GM15510 (cell line): Measurements from ENCODE around the gene CECR2.

Experiments
- POLR2A ChIP-seq: IDR thresholded peaks from 3 replicates; pipeline ENCODE4 v1.6.1; 2011; ENCODE audit warnings: borderline replicate concordance; ENCODE audit not compliant: insufficient read length; ENCODE audit errors: extremely low read depth

CECR2 gene

DNA sequence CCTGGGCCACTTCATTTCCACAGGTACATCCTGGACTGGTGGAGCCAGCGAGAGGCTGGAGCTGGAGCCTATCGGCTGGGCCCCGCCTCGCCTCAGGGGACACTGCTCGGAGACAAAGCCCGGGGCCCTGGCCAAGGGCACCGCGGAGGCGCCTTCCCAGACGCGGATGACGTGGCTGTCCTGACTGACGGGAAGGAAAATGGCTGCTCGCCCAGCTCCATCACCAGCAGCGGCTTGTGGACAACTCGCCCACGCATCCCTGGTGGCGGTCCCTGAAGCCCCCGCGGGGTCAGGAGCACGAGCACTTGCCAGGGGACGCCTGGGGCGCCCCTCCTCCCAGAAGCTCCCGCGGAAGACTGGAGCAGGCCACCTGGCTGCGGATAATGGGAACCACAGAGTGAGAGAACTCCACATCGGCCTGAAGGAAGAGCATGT is 49.6 kb downstream of the CECR2 start:
- no peak for TF ChIP-seq POLR2A

DNA sequence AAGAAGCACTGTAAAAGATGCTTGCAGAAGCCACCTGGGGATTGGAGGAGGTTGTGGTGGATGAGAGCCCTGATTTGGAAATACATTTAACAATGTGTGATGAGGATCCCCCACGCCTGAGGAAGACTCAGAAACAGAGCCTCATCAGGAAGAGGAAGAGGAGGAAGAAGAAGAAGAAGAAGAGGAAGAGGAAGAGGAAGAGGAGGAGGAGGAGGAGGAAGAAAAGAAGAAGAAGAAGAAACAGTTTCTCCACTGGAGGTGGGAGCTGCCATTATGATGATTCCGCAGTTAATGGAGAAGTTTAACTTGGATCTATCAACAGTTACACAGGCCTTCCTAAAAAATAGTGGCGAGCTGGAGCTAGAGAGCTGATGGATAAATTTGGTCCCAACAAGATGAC is 50.1 kb downstream of the CECR2 start:
- TF ChIP-seq POLR2A, result no peak

DNA sequence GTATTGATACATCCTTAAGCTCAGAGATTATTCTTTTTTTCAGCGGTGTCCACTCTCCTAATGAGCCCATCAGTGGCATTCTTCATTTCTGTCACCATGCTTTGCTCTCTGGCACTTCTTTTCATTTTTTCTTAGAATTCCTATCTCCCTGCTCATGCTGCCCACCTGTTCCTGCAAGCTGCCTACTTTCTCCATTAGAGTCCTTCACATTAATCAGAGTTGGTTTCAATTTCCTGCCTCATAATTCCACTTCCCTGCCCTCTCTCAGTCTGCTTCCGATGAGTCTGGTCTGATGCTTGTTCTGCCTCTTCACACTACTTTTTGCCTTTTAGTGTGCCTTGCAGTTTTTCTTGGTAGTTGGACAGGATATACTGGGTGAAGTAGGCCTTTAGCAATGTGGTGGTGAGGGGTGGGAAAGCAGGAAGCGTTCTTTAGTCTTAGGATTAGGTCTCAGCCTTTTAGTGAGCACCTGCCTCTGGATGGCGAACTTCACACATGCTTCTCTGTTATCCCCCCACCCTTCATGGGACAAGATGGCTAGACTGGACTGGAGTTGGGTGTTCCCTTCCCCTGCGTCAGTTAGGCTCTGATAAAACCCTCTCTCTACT is 53.6 kb downstream of the CECR2 start:
- no peak for TF ChIP-seq POLR2A

DNA sequence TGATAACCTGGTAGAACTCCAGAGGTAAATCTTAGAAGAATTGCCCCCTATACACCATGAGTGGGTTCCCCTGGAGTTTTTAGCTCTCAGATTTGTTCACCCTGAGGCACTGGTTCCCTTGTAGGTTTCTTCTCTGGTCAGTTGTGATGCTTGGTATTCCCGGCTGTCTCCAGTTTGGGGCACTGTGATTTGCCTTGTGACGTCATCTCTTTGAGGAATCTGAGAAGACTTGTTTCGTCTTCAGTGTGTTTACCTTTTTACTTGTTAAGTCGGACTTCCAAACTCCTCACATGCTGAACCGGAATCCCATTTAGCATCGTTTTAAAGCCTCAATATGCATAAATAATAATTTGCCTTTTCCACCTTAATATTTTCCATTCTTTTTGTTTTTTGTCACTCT is 54.4 kb downstream of the CECR2 start:
- no peak for TF ChIP-seq POLR2A

DNA sequence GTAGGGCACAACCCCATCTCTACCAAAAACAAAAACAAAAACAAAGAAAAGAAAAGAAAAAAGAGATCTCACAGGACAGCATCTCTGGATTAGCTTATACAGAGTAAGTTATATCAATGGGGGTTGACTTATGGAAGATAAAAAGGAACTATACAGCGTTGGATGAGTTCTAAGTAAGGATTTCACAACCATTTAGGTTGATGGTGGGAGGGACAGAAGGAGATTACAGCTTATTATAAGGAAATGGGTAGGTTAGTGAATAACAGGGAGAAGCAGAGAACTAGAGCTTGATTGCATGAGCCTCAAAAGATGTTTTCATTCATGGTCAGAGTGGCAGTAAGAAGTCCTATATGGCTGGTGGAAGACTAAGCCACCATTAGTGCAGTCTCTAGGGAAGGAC is 60.3 kb downstream of the CECR2 start:
- TF ChIP-seq POLR2A, result no peak

DNA sequence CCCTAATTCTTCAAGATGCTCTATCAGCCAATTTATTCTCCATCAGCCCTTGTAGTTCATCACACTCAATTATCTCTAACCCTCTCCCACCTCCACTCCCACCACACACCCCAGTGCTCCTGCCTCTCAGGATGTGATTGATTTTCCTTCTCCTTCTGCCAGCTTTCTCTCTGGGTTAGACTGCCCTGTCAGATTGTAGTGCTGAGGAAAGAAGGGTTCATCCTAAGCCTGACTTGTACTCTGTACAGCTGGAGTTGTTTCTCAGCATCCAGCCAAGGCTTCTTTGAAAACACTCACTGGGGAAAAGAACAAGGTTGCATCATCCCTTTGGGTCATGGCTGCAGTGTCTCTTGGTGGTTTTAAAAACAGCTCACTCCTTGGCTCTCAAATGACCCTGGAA is 61.2 kb downstream of the CECR2 start:
- no peak for TF ChIP-seq POLR2A

DNA sequence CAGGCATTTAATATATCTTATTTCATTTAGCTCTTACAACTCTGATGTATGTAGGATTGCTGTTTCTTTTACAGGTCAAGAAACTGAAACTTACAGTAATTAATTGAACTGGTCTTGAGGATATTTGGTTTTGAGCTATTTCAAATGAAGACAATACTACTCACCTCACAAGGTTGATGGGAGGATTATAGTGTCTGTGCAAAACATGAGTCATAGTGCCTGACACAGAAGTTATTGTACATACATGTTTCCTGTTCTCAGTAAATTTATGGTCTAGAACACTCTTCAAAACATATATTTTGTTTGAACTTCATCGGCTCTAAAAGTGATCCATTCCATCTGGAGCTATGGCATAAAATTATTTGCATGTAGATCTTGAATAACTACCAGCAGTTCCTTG is 61.9 kb downstream of the CECR2 start:
- no peak for TF ChIP-seq POLR2A

DNA sequence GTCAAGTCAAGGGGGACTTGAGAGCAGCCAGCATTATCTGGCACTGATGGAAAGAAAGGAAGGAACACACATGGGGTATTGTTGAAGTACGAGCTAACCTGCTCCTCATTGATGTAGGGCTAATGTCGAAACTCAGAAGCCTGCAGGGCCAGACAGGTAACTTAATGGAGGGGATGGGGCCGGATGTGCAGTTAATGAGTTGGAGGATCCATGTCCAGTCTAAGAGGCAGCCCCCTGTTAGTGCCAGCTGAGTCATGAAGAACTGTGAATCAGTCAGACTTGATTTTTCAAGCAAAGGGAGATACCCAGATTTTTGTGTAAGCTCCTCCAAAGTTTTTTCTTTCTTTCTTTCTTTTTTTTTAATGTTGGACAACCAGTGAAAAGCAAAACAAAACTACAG is 65.6 kb downstream of the CECR2 start:
- TF ChIP-seq POLR2A, result no peak

DNA sequence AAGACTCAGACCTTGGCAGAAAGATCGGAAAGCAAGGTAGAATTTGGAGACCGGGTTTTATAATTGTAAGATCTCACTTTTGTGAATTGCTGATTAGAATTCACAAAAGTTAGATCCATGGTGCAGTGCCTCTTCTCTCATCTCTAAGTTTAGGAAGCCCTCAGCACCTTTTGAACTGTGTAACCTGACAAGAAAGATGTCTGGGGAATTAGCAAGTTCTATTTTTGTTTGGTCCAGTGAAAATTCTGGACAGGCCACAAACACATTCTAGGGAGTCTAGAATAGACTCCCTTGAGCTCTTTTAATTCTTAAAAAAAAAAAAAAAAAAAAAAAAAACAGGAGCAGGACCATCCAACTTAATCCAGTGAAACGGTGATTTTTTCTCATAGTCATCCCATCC is 66.1 kb downstream of the CECR2 start:
- TF ChIP-seq POLR2A, result no peak

DNA sequence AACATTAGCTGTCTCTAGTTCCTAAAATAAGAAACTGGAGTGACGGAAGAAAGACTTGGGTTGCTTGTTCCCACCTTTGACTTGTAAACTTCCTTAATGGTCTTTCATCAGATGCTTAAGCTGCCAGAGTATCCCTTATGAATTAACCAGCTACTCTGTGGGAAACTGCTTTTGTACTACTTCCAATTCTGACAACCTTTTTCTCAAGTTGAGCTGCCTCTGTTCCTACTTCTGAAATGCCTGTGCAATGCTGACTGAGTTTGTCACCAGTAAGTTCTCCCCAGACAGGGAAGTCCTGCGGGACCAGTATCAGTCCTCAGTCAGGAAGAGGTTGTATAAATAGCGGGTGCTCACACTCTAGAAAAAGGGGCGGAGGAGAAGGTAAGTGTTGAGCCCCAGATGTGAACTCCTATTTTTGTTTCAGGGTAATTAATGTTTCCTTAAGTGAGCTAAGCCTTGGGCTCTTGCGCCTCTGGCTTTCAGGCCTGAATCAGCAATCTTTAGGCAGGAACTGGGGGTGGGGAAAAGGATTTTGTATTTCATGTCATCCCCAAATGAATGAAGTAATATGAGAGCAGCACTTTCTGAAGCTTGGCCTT is 67.2 kb downstream of the CECR2 start:
- no peak for TF ChIP-seq POLR2A

DNA sequence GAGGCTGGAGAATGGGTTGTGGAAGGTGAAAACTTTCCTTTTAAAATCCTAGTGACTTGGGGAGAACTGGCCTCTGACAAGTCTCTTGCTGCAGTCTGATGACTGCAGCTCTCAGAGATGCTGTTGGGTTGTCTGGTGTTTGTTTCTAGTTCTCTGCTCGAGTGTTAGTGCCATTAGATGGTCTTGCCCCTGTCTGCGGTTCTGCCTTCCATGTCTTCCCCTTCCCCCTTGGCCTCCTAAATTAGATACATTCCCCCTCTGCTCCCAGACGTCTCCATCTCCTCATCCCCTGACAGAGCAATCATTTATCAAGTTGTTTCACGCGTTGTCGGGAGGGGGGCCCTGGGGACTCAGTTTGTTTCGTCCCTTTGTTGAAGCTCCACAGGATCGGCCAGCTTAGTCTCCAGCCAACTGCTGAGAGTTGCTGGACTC is 67.7 kb downstream of the CECR2 start:
- no peak for TF ChIP-seq POLR2A

DNA sequence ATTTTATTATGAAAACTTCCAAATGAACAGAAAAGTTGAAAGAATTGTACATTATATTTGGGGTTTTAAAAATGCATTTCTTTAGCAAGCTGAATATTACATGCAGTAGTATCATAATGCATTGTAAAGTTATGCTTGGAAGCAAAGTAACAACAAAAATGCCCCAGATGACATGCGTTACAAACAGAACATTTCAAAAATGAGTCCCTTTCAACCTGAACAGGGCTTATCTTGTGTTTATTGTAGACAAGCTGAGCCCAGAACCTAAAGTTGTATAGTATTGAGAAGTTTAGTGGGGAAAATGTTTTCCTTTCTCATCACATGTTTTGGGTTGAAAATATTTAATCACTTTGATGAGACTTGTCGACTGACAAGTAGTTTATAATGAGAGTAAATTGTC is 68.8 kb downstream of the CECR2 start:
- TF ChIP-seq POLR2A, result no peak

DNA sequence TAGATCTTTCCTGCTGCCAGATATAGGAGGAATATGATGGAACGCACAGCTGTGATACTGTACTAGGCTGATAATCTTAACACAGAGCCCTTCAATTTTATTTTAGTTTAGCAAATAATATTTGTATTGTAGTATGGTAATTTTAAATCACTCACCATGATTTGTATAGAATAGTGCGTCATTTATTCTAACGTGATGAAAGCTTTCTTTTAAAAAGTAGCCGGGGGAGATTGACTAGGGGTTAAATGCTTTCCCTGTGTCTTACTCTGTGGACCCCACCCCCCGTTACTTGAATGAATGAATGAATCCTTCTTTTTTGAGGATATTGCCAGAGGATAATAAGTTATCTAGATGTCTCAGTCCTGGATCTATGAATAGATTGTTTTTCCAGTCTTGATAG is 72.1 kb downstream of the CECR2 start:
- no peak for TF ChIP-seq POLR2A

DNA sequence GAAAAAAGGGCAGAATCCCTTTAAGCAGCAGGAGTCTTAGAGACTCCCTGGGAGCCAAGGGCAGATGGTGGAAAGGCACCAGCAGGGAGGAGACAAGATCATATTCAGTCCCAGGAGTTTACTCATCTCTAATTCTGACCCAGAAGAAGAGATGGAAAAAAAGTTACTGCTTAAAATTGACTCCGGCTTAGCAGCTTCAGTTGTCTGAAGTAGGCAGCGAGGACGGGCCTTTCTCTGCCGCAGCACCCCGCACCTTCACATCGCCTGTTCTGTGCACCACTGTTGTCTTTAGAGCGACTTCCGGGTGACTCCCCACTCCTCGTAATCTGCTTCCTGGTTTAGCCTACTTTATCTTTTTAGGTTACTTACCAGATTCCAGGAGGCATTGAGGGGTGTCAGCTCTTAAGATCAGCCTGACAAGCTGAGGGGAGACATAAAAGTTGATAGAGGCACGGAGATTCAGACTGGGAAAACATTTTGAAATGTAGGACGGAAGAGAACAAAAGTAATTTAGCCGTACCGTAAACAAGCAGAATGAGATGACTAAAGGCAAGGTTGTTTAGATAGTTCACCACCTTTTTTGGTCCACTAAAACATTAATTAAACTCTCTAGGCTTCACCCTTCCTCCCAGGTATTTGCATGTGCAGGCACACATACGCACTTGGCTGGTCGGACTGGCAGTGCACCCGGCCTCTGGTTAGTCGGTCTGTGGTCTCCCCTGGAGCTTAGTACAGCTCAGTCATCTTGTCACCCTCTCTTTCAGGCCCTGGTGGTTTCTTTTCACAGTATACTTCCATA is 74.3 kb downstream of the CECR2 start:
- no peak for TF ChIP-seq POLR2A

DNA sequence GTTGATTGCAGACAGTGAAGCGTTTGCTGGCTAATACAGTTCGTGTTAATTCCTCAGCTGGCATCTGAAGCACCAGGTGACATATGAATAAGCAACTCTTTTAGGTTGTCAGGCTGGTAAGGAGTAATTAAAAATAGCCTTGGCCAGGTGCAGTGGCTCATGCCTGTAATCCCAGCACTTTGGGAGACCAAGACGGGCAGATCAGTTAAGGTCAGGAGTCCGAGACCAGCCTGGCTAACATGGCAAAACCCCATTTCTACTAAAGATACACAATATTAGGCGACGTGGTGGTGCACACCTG is 74.9 kb downstream of the CECR2 start:
- TF ChIP-seq POLR2A, result no peak

DNA sequence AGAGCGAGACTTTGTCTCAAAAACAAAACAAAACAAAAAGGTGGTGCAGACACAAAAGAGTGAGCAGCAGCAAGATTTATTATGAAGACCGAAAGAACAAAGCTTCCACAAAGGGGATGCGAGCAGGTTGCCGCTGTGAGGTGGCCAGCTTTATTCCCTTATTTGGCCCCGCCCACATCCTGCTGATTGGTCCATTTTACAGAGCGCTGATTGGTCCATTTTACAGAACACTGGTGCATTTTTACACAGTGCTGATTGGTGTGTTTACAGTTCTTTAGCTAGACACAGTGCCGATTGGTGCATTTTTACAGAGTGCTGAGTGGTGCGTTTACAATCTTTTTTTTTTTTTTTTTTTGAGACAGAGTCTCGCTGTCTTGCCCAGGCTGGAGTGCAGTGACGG is 77.4 kb downstream of the CECR2 start:
- no peak for TF ChIP-seq POLR2A

DNA sequence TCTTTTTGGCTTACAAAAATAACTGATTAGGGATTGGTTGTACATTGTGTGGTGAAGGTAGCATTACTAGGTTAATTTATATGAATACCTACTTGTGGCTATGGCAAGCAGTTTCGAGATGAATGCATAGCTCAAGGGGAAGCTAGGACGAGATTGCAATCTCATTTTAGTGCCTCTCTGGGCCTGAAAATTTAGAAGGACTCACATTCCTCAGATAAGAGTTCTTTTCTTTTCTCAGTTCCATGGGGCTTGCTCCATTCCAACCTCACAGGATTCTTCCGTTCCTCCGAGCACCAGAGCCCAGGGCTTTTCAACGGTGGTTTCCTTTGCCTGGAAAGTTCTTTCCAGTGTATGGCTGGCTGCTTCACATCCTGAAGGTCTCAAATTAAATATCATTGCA is 82.1 kb downstream of the CECR2 start:
- TF ChIP-seq POLR2A, result no peak

DNA sequence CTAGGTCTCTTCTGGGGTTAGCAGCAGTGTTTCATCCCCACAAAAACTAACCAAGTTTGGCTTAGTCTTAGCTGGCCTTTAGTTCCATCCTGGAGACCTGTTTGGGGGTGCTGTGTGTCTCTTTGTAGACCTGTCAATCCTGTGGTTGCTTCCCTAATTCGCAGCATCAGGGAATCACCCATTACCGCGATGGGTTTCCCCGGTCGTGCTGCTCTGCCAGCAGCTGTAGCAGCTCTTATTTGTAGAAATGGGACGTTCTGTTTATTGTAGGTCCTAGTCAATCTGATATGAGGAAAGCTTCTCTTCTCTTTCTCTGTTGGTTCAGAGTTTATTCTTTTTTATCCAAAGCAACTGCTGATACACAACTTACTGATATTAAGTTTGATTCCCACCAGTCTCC is 91.6 kb downstream of the CECR2 start:
- no peak for TF ChIP-seq POLR2A
